ENCODE measurements around the gene PDE6C.

- TF ChIP-seq CTCF (IDR thresholded peaks at IDR 0.05; ENCODE audit: low read depth, low read length, missing input control): no peak
- no peak for TF ChIP-seq EGR1 (IDR thresholded peaks at IDR 0.05; ENCODE audit: low read depth in 2 of 2)
- TF ChIP-seq MAX (IDR thresholded peaks at IDR 0.05): no peak
- no peak for TF ChIP-seq SP1 (IDR thresholded peaks at IDR 0.05)
- TF ChIP-seq ZBTB33 (IDR thresholded peaks at IDR 0.05): no peak
- no peak for TF ChIP-seq GABPA (IDR thresholded peaks at IDR 0.05 in 1 of 2, conservative IDR thresholded peaks at IDR 0.05 in 1 of 2)
Observed at GRCh38 chr10:93599778-93600177, 12.6 kb upstream of the PDE6C start.
